Measurements from ENCODE around the gene CDC26. TPM values are rescaled to one million over a fixed set of nuclear protein-coding genes. Genes with fewer than 3 reads are reported as not detected.

Gene CDC26
- total RNA-seq, 1 experiment from 2014 or later = 22.0 TPM

DNA sequence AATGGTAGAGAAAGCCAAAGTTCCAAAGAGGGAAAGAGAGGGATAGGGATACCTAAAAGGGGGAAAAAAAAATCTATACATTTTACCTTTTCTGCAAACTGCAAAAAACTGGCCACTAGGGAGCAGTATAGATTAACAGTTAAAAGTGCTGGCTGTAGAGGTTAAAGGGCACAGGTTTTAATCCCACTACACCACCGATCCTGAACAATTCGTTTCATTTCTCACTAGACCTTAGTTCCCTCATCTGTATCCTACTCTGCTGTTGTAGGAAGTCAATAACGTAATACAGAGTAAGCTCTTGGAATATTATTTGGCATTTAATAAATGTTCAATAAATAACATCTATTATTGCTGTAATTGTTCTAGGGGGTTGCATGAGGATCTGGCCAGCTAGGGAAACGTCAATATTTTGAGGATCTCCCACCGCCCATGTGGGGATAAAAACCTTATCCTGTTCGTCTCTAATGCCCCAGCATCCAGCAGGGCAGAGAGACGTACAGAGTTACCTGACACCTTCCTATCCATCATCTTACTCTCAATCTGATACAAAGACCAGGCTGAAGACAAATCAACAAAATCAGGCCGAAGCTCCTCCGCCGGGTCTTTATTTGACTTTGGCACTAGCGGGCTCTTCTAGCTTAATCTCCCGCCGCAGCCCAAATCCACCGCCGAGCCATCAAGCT is 757 bp downstream of the CDC26 start:
- H3K9me3 ChIP-seq (ENCODE audit: control insufficient read depth in 1 of 2, insufficient read depth in 1 of 2, low read depth in 1 of 2, low read length in 2 of 2) = no peaks in the 10 kb centered on the region
- POLR2A ChIA-PET = interaction anchor here (0.6 to 1.7 kb wide), 7 partner anchors 54 to 383 kb away, joined by 3 to 11 read pairs (median 4); partner anchors contain the start of genes C9orf43, FKBP15, HDHD3 and POLE3
- no peaks in the 10 kb centered on the region for H3K9me2 ChIP-seq (ENCODE audit: insufficient read depth)
- no TSS peak for BruUV-seq (replicated peaks)
- no peak for TF ChIP-seq ZNF274 (IDR thresholded peaks at IDR 0.05; ENCODE audit: low read depth, low read length)
- TF ChIP-seq RAD21 (IDR thresholded peaks at IDR 0.05; ENCODE audit: low read depth) = peak; percentile 72
- TF ChIP-seq SIN3A (IDR thresholded peaks at IDR 0.05; ENCODE audit: low read depth) = no peak; the same call in none of the 2 replicates
- TF ChIP-seq CEBPB (IDR thresholded peaks at IDR 0.05; ENCODE audit: low read depth) = no peak
- no peak for TF ChIP-seq ELF1 (IDR thresholded peaks at IDR 0.05; ENCODE audit: borderline replicate concordance, low read depth)
- TF ChIP-seq EZH2 (IDR thresholded peaks at IDR 0.05) = no peak
- no peak for TF ChIP-seq FOSL1 (IDR thresholded peaks at IDR 0.05; ENCODE audit: low read depth)
- no peak for TF ChIP-seq EGR1 (IDR thresholded peaks at IDR 0.05; ENCODE audit: low read depth)
- TF ChIP-seq, protein P1, sequence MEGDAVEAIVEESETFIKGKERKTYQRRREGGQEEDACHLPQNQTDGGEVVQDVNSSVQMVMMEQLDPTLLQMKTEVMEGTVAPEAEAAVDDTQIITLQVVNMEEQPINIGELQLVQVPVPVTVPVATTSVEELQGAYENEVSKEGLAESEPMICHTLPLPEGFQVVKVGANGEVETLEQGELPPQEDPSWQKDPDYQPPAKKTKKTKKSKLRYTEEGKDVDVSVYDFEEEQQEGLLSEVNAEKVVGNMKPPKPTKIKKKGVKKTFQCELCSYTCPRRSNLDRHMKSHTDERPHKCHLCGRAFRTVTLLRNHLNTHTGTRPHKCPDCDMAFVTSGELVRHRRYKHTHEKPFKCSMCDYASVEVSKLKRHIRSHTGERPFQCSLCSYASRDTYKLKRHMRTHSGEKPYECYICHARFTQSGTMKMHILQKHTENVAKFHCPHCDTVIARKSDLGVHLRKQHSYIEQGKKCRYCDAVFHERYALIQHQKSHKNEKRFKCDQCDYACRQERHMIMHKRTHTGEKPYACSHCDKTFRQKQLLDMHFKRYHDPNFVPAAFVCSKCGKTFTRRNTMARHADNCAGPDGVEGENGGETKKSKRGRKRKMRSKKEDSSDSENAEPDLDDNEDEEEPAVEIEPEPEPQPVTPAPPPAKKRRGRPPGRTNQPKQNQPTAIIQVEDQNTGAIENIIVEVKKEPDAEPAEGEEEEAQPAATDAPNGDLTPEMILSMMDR (IDR thresholded peaks at IDR 0.05 in 2 of 3, conservative IDR thresholded peaks at IDR 0.05 in 1 of 3; ENCODE audit: borderline replicate concordance in 1 of 3, insufficient read depth in 1 of 3, low read depth in 2 of 3, low read length in 2 of 3) = peak; percentile 52 to 70 (median 55); a peak in 5 of 6 replicates
- TF ChIP-seq POLR2A (IDR thresholded peaks at IDR 0.05; ENCODE audit: borderline replicate concordance, extremely low read depth, insufficient read depth, insufficient read length) = no peak
- no peak for TF ChIP-seq YY1 (IDR thresholded peaks at IDR 0.05; ENCODE audit: extremely low read depth, insufficient replicate concordance, low read depth, low read length)
- TF ChIP-seq ZFX (IDR thresholded peaks at IDR 0.05) = no peak
- TF ChIP-seq SRF (IDR thresholded peaks at IDR 0.05; ENCODE audit: low read depth) = no peak
- no peak for TF ChIP-seq EZH2phosphoT487 (IDR thresholded peaks at IDR 0.05; ENCODE audit: borderline replicate concordance)
- TF ChIP-seq POLR2AphosphoS5 (IDR thresholded peaks at IDR 0.05; ENCODE audit: low read depth, low read length) = no peak
- H3K79me2 ChIP-seq (ENCODE audit: insufficient read depth, low read length) = peaks cover 61% of the 10 kb centered on the region
- peak overlapping the region; percentile 63 for H2AFZ ChIP-seq (ENCODE audit: low read depth, low read length, poor library complexity, severe bottlenecking)
- DNase-seq (ENCODE audit: low read depth, low spot score) = peak; percentile 48
- CTCF ChIA-PET = interaction anchor here (0.6 to 2.2 kb wide), 14 partner anchors 9 to 384 kb away, joined by 3 to 25 read pairs (median 4); partner anchors contain the start of genes ALAD, C9orf43, POLE3 and SLC31A1
- RAD21 ChIA-PET (ENCODE audit: low non-redundant PET in 1 of 2, low total read pairs in 2 of 2, uncharacterized antibody in 2 of 2, unreplicated experiment in 2 of 2) = interaction anchor here (0.8 to 1.6 kb wide), 5 partner anchors 126 to 383 kb away, joined by 3 to 4 read pairs (median 3); partner anchors contain the start of gene ALAD (in 1 of the 2)
- peak; percentile 39 for ATAC-seq
- H3K4me2 ChIP-seq (ENCODE audit: low read length) = peak overlapping the region; percentile 79
- peak overlapping the region; percentile 71 to 73 for H3K4me3 ChIP-seq (replicated peaks in 1 of 2; ENCODE audit: low read depth in 1 of 2, low read length in 2 of 2)
- peak overlapping the region; percentile 70 for H3K27ac ChIP-seq (ENCODE audit: low read depth, low read length)
- peaks cover 32 to 37% of the 10 kb centered on the region in 2 experiments for H3K36me3 ChIP-seq (ENCODE audit: control insufficient read depth in 1 of 2, insufficient read depth in 2 of 2, low read length in 2 of 2)
- intact Hi-C loops (cut with micrococcal nuclease) = loop anchor here (1.0 to 10.0 kb wide), 4 partner anchors 66 to 384 kb away; partner anchors contain the start of gene WDR31
- H4K20me1 ChIP-seq (ENCODE audit: insufficient read depth) = peaks cover 6% of the 10 kb centered on the region; the same call in 1 of the 2 replicates
- H3K4me1 ChIP-seq (ENCODE audit: control insufficient read depth in 1 of 2, insufficient read depth in 2 of 2, low read length in 2 of 2) = peaks cover 3 to 14% of the 10 kb centered on the region in 2 experiments; a peak in 3 of 4 replicates
- H3K9ac ChIP-seq (ENCODE audit: low read length) = peak overlapping the region; percentile 96
- H3K27me3 ChIP-seq (ENCODE audit: insufficient read depth, low read length) = no peaks in the 10 kb centered on the region
